GM18870 (cell line): ENCODE data around the gene PRR4.

ENCODE experiments used
- ATAC-seq: cut with Tn5 transposase; IDR thresholded peaks from one replicate; pipeline ENCODE4 v1.9.1; 2021; ENCODE audit warnings: moderate library complexity; ENCODE audit not compliant: unreplicated experiment

Gene PRR4

GRCh38 chr12:10849425-10849878 lies at the start of gene PRR4:
Gene PRR4, minus strand, starts transcription at chr12:10849475. Its CDS starts 38 bp downstream, at chr12:10849437.
- ATAC-seq, result no peak

- no peak for ATAC-seq
Measured at GRCh38 chr12:10896854-10897253, 47.6 kb upstream of the PRR4 start.

- ATAC-seq, result no peak
Measured at GRCh38 chr12:10891937-10892336, 42.7 kb upstream of the PRR4 start.

- ATAC-seq, result no peak
Measured at GRCh38 chr12:10889226-10889625, 40.0 kb upstream of the PRR4 start.

GRCh38 chr12:10884086-10884725 lies 34.9 kb upstream of the PRR4 start, which contains the start of gene PRH1:
Gene PRH1, minus strand, starts transcription at chr12:10884255. Its CDS starts 38 bp downstream, at chr12:10884217.
- no peak for ATAC-seq

- ATAC-seq, result no peak
Measured at GRCh38 chr12:10873378-10873777, 24.1 kb upstream of the PRR4 start.

- ATAC-seq, result no peak
Measured at GRCh38 chr12:10867381-10867780, 18.1 kb upstream of the PRR4 start.

GRCh38 chr12:10863512-10864218 lies 14.4 kb upstream of the PRR4 start:
- no peak for ATAC-seq

GRCh38 chr12:10861366-10861765 lies 12.1 kb upstream of the PRR4 start:
- ATAC-seq, result no peak

- ATAC-seq, result no peak
Measured at GRCh38 chr12:10855807-10856206, 6.5 kb upstream of the PRR4 start.

GRCh38 chr12:10853776-10854175 lies 4.5 kb upstream of the PRR4 start:
- ATAC-seq, result no peak

GRCh38 chr12:10851243-10851858 lies 2.1 kb upstream of the PRR4 start:
- ATAC-seq, result no peak

- ATAC-seq, result no peak
Measured at GRCh38 chr12:10847744-10848143, 1.5 kb downstream of the PRR4 start.

GRCh38 chr12:10842862-10843261 lies 6.4 kb downstream of the PRR4 start:
- no peak for ATAC-seq

GRCh38 chr12:10838461-10838860 lies 10.8 kb downstream of the PRR4 start:
- no peak for ATAC-seq

- no peak for ATAC-seq
Measured at GRCh38 chr12:10829994-10830393, 19.3 kb downstream of the PRR4 start.

- ATAC-seq, result no peak
Measured at GRCh38 chr12:10826258-10826657, 23.0 kb downstream of the PRR4 start, which contains the start of gene TAS2R10. Gene TAS2R10, minus strand, starts transcription at chr12:10826358. Its CDS starts 89 bp downstream, at chr12:10826269.

- no peak for ATAC-seq
Measured at GRCh38 chr12:10824957-10825356, 24.3 kb downstream of the PRR4 start.

GRCh38 chr12:10811883-10812536 lies 37.3 kb downstream of the PRR4 start:
- no peak for ATAC-seq

- ATAC-seq, result no peak
Measured at GRCh38 chr12:10810068-10810467, 39.2 kb downstream of the PRR4 start, which contains the start of gene TAS2R9. Gene TAS2R9, minus strand, starts transcription at chr12:10810168. Its CDS starts 93 bp downstream, at chr12:10810075.

GRCh38 chr12:10807186-10807585 lies 42.1 kb downstream of the PRR4 start, which contains the start of gene TAS2R8:
Gene TAS2R8, minus strand, starts transcription at chr12:10807286. Its CDS starts 306 bp downstream, at chr12:10806980.
- no peak for ATAC-seq
